CD14-positive monocyte (primary cell): ENCODE data around the gene LRCH1. TPM values are rescaled to one million over a fixed set of nuclear protein-coding genes. Genes with fewer than 3 reads are reported as not detected.

ENCODE experiments used
- DNase-seq, 3 donors: peaks; one replicate each; pipeline ENCODE4 v3.0.0-alpha.2; 2011 to 2022
- H2AFZ ChIP-seq: 2 replicates; pipeline ENCODE4 v1.6.0; 2012; ENCODE audit warnings: mild to moderate bottlenecking, low read depth, low read length, inconsistent platforms; ENCODE audit not compliant: insufficient read depth, poor library complexity, severe bottlenecking
- H3K27ac ChIP-seq, 2 donors: 1 replicate in 1 of 2; 2 replicates in 1 of 2; pipeline ENCODE4 v1.5.1; 2012 to 2013; ENCODE audit warnings: low read length in 2 of 2, control low read depth in 1 of 2, inconsistent platforms in 1 of 2, low read depth in 1 of 2, mild to moderate bottlenecking in 1 of 2
- H3K27me3 ChIP-seq, 2 donors: one replicate each; pipeline versions ENCODE4 v1.6.0 to v1.6.1; 2011 to 2013; ENCODE audit warnings: low read length in 2 of 2; ENCODE audit not compliant: control insufficient read depth in 2 of 2, insufficient read depth in 2 of 2
- H3K36me3 ChIP-seq, 2 donors: replicated peaks in 1 of 2; 1 replicate in 1 of 2; 2 replicates in 1 of 2; pipeline versions ENCODE4 v1.5.1 to v1.6.1; 2012 to 2013; ENCODE audit warnings: low read length in 2 of 2, control low read depth in 1 of 2, inconsistent platforms in 1 of 2, mild to moderate bottlenecking in 1 of 2; ENCODE audit not compliant: insufficient read depth in 2 of 2, control insufficient read depth in 1 of 2
- H3K4me1 ChIP-seq, 2 donors: 1 replicate in 1 of 2; 2 replicates in 1 of 2; pipeline versions ENCODE4 v1.5.1 to v1.6.1; 2012 to 2013; ENCODE audit warnings: low read length in 2 of 2, control low read depth in 1 of 2, inconsistent platforms in 1 of 2, mild to moderate bottlenecking in 1 of 2, moderate library complexity in 1 of 2; ENCODE audit not compliant: insufficient read depth in 2 of 2, control insufficient read depth in 1 of 2
- H3K4me2 ChIP-seq: replicated peaks from 2 replicates; pipeline ENCODE3; 2012; ENCODE audit warnings: low read length, moderate library complexity, mild to moderate bottlenecking; ENCODE audit not compliant: poor library complexity, severe bottlenecking; ENCODE audit errors: extremely low read depth
- H3K4me3 ChIP-seq, 3 experiments: fragments of 200-600 bp in 1 of 3; sonication (generic) in 1 of 3; replicated peaks in 1 of 3; 1 replicate in 2 of 3; 2 replicates in 1 of 3; pipeline ENCODE4 v1.5.1; 2011 to 2013; ENCODE audit warnings: low read length in 3 of 3, mild to moderate bottlenecking in 3 of 3, control low read depth in 2 of 3, low read depth in 2 of 3, inconsistent platforms in 1 of 3, moderate library complexity in 1 of 3
- H3K79me2 ChIP-seq: 2 replicates; pipeline ENCODE4 v1.6.0; 2012; ENCODE audit warnings: mild to moderate bottlenecking, control low read depth, inconsistent platforms, low read length, moderate library complexity; ENCODE audit not compliant: insufficient read depth
- H3K9ac ChIP-seq: 2 replicates; pipeline ENCODE4 v1.6.0; 2017; ENCODE audit warnings: low read length, mild to moderate bottlenecking; ENCODE audit not compliant: insufficient read depth, poor library complexity, severe bottlenecking
- H3K9me3 ChIP-seq, 2 donors: replicated peaks in 1 of 2; 1 replicate in 1 of 2; 2 replicates in 1 of 2; pipeline versions ENCODE4 v1.5.1 to v1.6.1; 2012 to 2013; ENCODE audit warnings: low read length in 2 of 2, control low read depth in 1 of 2; ENCODE audit not compliant: control insufficient read depth in 1 of 2, insufficient read depth in 1 of 2
- H4K20me1 ChIP-seq: 2 replicates; pipeline ENCODE4 v1.6.0; 2012; ENCODE audit warnings: mild to moderate bottlenecking, low read length, control low read depth, moderate library complexity; ENCODE audit not compliant: insufficient read depth
- H3K27ac Mint-ChIP-seq, 7 donors: one replicate each; pipeline ENCODE4 v1.8.0; 2020; ENCODE audit warnings: mild to moderate bottlenecking in 7 of 7, mixed read lengths in 7 of 7, moderate library complexity in 6 of 7, inconsistent platforms in 2 of 7
- H3K27me3 Mint-ChIP-seq, 3 donors: one replicate each; pipeline ENCODE4 v1.8.0; 2021 to 2022; ENCODE audit warnings: low read depth in 3 of 3, mild to moderate bottlenecking in 3 of 3, mixed read lengths in 3 of 3, moderate library complexity in 3 of 3, inconsistent platforms in 1 of 3
- H3K36me3 Mint-ChIP-seq, 2 donors: one replicate each; pipeline ENCODE4 v1.8.0; 2020; ENCODE audit warnings: mixed read lengths in 2 of 2, inconsistent platforms in 1 of 2, mild to moderate bottlenecking in 1 of 2
- H3K4me1 Mint-ChIP-seq: one replicate; pipeline ENCODE4 v1.8.0; 2020; ENCODE audit warnings: mild to moderate bottlenecking, mixed read lengths
- H3K4me3 Mint-ChIP-seq, 2 donors: one replicate each; pipeline ENCODE4 v1.8.0; 2020; ENCODE audit warnings: mild to moderate bottlenecking in 2 of 2, mixed read lengths in 2 of 2, moderate library complexity in 1 of 2
- H3K9me3 Mint-ChIP-seq, 7 donors: one replicate each; pipeline ENCODE4 v1.8.0; 2020 to 2022; ENCODE audit warnings: mixed read lengths in 7 of 7, mild to moderate bottlenecking in 6 of 7, moderate library complexity in 6 of 7, inconsistent platforms in 2 of 7
- WGBS: methylation state at CpG from one replicate; pipeline ENCODE4 v1.1.5; 2013; ENCODE audit warnings: missing lambda C conversion rate; ENCODE audit not compliant: insufficient coverage; 5-methylcytosine and 5-hydroxymethylcytosine counted together
- intact Hi-C, 2 donors: fragments of 100-400 bp; cut with micrococcal nuclease; formaldehyde crosslinking; loops; one replicate each; pipeline versions ENCODE4 v1.15.0 to v1.15.1; 2023
- polyA plus RNA-seq, 3 donors: library from polyadenylated mRNA; depleted of rRNA in 1 of 3; unstranded in 2 of 3; stranded (reverse) in 1 of 3; fragments of 300-500 nt in 2 of 3; fragments of >200 nt in 1 of 3; fragmentation: Illumina TruSeq in 2 of 3; gene quantifications; 1 replicate in 2 of 3; 2 replicates in 1 of 3; pipeline ENCODE4 v1.2.3, GENCODE V29; 2012 to 2021
- TF ChIP-seq, protein P1 (sequence below): fragments of 200-600 bp; IDR thresholded peaks from one replicate; pipeline ENCODE4 v1.8.0; 2022; ENCODE audit warnings: antibody characterized with exemption, mild to moderate bottlenecking

Gene LRCH1
- polyA plus RNA-seq, 3 donors = 0.88 to 7.1 (median 2.1) TPM

- H3K4me1 Mint-ChIP-seq = peaks cover 27% of the 10 kb centered on the region
These were observed 94.6 kb downstream of the LRCH1 start for GRCh38 chr13:46647512-46648065.

DNA sequence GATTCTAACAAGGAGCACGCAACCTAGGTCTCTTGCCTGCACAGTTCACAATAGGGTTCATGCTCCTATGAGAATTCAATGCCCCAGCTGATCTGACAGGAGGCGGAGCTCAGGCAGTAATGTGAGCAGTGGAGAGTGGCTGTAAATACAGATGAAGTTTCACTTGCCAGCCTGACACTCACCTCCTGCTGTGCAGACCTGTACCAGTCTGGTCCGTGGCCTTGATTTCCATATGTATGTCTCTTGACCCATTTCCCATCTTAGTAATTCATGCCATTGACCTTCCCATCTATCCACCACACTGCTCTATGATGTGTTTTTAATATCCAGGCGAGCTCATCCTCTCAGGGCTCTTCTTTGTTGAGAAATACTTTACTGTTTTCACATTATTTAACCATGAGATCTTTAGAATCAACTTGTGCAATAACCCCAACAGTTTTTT is 95.2 kb downstream of the LRCH1 start:
- TF ChIP-seq, protein P1, sequence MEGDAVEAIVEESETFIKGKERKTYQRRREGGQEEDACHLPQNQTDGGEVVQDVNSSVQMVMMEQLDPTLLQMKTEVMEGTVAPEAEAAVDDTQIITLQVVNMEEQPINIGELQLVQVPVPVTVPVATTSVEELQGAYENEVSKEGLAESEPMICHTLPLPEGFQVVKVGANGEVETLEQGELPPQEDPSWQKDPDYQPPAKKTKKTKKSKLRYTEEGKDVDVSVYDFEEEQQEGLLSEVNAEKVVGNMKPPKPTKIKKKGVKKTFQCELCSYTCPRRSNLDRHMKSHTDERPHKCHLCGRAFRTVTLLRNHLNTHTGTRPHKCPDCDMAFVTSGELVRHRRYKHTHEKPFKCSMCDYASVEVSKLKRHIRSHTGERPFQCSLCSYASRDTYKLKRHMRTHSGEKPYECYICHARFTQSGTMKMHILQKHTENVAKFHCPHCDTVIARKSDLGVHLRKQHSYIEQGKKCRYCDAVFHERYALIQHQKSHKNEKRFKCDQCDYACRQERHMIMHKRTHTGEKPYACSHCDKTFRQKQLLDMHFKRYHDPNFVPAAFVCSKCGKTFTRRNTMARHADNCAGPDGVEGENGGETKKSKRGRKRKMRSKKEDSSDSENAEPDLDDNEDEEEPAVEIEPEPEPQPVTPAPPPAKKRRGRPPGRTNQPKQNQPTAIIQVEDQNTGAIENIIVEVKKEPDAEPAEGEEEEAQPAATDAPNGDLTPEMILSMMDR = no peak
- H3K4me3 Mint-ChIP-seq = peak overlapping the region in 1 of 2 donors; percentile 7

More at GRCh38 chr13:46647512-46648065, 94.6 kb downstream of the LRCH1 start:
- Histone ChIP-seq H3K4me1 (no peaks in the 10 kb centered on the region), H3K27me3 (no peaks in the 10 kb centered on the region), H3K27ac (no peak overlapping the region), H3K9me3 (no peaks in the 10 kb centered on the region), H3K4me3 (no peak overlapping the region), H3K79me2 (peaks cover 53% of the 10 kb centered on the region), H3K9ac (no peak overlapping the region), H4K20me1 (peaks cover 38% of the 10 kb centered on the region), H3K4me2 (no peak overlapping the region), H2AFZ (no peak overlapping the region), H3K36me3 (no peaks in the 10 kb centered on the region)
- WGBS = no CpG with 5 or more reads among the region's 7 CpGs
- TF ChIP-seq, protein P1 = no peak
- peaks cover 0 to 3% (median 0%) of the 10 kb centered on the region in 7 donors for H3K9me3 Mint-ChIP-seq
- peak overlapping the region in 1 of 7 donors; percentile 33 for H3K27ac Mint-ChIP-seq
- H3K4me3 Mint-ChIP-seq = no peak overlapping the region
- peaks cover 0 to 5% of the 10 kb centered on the region in 2 donors for H3K36me3 Mint-ChIP-seq
- no peaks in the 10 kb centered on the region for H3K27me3 Mint-ChIP-seq
- intact Hi-C loops = loop anchor here in 1 of 2 donors (10.0 kb wide), 1 partner anchor 93 kb away; the partner anchor contains the start of gene LRCH1
- no peak for DNase-seq

More for the DNA sequence above, 95.2 kb downstream of the LRCH1 start:
- H3K4me3 ChIP-seq = no peak overlapping the region
- 88% methylated on average over 1 of the region's 4 CpGs for WGBS
- Mint-ChIP-seq H3K9me3 (peaks cover 0 to 3% (median 0%) of the 10 kb centered on the region in 7 donors), H3K27ac (peak overlapping the region in 3 of 7 donors; percentile 3 to 64 (median 45)), H3K36me3 (peaks cover 0 to 5% of the 10 kb centered on the region in 2 donors), H3K4me1 (peaks cover 23% of the 10 kb centered on the region), H3K27me3 (no peaks in the 10 kb centered on the region)
- H3K4me1 ChIP-seq = no peaks in the 10 kb centered on the region
- intact Hi-C loops = loop anchor here in 1 of 2 donors (10.0 kb wide), 1 partner anchor 93 kb away; the partner anchor contains the start of gene LRCH1
- H3K4me2 ChIP-seq = no peak overlapping the region
- peaks cover 52% of the 10 kb centered on the region for H3K79me2 ChIP-seq
- H3K9ac ChIP-seq = no peak overlapping the region
- no peaks in the 10 kb centered on the region for H3K9me3 ChIP-seq
- DNase-seq = no peak
- H4K20me1 ChIP-seq = peaks cover 32% of the 10 kb centered on the region
- no peaks in the 10 kb centered on the region for H3K36me3 ChIP-seq
- H3K27ac ChIP-seq = no peak overlapping the region
- no peaks in the 10 kb centered on the region for H3K27me3 ChIP-seq
- H2AFZ ChIP-seq = no peak overlapping the region
